BE2C (cell line): Measurements from ENCODE around the gene GIMAP1.
A peak's percentile ranks its signal among the peaks of the same experiment; 100 is the strongest.

ENCODE experiments used
- DNase-seq: peaks from one replicate; pipeline ENCODE4 v3.0.0-alpha.2; 2020
- H3K27me3 ChIP-seq: fragments of 250-450 bp; sonication (Bioruptor Pico); 2 replicates; pipeline ENCODE4 v1.5.1; 2020; ENCODE audit warnings: mild to moderate bottlenecking
- H3K36me3 ChIP-seq: fragments of 250-450 bp; sonication (Bioruptor Pico); 2 replicates; pipeline ENCODE4 v1.5.1; 2020; ENCODE audit warnings: mild to moderate bottlenecking
- H3K4me1 ChIP-seq: fragments of 250-450 bp; sonication (Bioruptor Pico); 2 replicates; pipeline ENCODE4 v1.5.1; 2020
- H3K4me3 ChIP-seq: 2 replicates; pipeline ENCODE4 v1.5.1; 2011; ENCODE audit warnings: low read depth, low read length
- H3K9me3 ChIP-seq: fragments of 250-450 bp; sonication (Bioruptor Pico); 2 replicates; pipeline ENCODE4 v1.5.1; 2020
- TF ChIP-seq, protein P1 (sequence below): IDR thresholded peaks from 2 replicates; pipeline ENCODE4 v1.5.1; 2012; ENCODE audit warnings: mild to moderate bottlenecking, low read depth, low read length

The GIMAP1 gene

GRCh38 chr7:150753239-150753638 is 36.8 kb downstream of the GIMAP1 start:
- Histone ChIP-seq H3K4me3 (no peak overlapping the region), H3K27me3 (peaks cover 12% of the 10 kb centered on the region; the same call in 1 of the 2 replicates), H3K9me3 (no peaks in the 10 kb centered on the region), H3K36me3 (no peaks in the 10 kb centered on the region), H3K4me1 (no peaks in the 10 kb centered on the region)
- no peak for DNase-seq
- TF ChIP-seq, protein P1, sequence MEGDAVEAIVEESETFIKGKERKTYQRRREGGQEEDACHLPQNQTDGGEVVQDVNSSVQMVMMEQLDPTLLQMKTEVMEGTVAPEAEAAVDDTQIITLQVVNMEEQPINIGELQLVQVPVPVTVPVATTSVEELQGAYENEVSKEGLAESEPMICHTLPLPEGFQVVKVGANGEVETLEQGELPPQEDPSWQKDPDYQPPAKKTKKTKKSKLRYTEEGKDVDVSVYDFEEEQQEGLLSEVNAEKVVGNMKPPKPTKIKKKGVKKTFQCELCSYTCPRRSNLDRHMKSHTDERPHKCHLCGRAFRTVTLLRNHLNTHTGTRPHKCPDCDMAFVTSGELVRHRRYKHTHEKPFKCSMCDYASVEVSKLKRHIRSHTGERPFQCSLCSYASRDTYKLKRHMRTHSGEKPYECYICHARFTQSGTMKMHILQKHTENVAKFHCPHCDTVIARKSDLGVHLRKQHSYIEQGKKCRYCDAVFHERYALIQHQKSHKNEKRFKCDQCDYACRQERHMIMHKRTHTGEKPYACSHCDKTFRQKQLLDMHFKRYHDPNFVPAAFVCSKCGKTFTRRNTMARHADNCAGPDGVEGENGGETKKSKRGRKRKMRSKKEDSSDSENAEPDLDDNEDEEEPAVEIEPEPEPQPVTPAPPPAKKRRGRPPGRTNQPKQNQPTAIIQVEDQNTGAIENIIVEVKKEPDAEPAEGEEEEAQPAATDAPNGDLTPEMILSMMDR: no peak

DNA sequence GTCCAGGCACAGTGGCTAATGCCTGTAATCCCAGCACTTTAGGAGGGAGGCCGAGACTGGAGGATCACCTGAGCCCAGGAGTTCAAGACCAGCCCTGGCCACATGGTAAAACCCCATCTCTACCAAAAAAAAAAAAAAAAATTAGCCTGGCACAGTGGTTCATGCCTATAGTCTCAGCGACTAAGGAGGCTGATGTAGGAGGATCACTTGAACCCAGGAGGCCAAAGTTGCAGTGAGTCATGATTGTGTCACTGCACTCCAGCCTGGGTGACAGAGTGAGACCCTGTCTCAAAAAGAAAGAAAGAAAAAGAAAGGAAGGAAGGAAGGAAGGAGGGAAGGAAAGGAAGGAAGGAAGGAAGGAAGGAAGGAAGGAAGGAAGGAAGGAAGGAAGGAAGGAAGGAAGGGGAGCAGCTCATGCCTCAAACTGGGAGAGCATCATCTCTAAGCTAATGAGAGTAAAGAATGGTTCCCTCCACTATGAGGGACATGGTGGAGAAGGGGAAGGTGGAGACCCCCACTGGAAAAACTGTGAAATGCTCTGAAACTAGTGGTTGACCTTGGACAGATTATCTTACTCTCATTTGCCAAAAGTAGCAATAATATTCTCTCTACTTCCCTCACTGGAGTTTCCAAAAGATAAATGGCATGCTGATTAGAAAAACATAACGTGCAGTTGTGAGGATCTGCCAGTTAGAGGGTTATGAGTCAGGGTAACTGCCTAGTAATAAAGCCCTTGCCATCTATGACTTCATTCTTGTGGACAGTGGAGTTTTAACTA is 37.6 kb downstream of the GIMAP1 start:
- TF ChIP-seq, protein P1: peak; percentile 58
- H3K4me1 ChIP-seq: no peaks in the 10 kb centered on the region
- H3K36me3 ChIP-seq: no peaks in the 10 kb centered on the region
- no peaks in the 10 kb centered on the region for H3K9me3 ChIP-seq
- no peak overlapping the region for H3K4me3 ChIP-seq
- peaks cover 10% of the 10 kb centered on the region; the same call in 1 of the 2 replicates for H3K27me3 ChIP-seq
- DNase-seq: no peak

DNA sequence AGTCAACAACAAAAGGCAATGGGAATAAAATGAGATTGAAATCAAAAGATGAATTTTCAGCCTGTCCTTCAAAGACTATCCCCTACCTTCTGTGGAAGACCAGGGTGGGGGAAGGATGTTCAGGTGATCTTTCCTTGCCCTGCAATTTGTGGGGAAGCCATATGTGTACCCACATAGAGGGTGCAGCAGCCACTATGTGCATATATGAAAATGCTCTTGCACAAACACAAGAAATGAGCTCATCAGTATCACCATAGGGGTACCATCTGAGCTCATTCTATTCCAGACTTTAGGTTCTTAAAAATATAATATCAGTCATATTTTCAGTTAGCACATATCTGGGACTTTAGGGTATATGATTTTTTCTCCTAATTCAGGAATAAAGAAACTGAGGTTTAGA is 38.5 kb downstream of the GIMAP1 start:
- Histone ChIP-seq H3K27me3 (peaks cover under 1% of the 10 kb centered on the region; the same call in 1 of the 2 replicates), H3K4me1 (no peaks in the 10 kb centered on the region), H3K4me3 (no peak overlapping the region), H3K9me3 (no peaks in the 10 kb centered on the region), H3K36me3 (no peaks in the 10 kb centered on the region)
- TF ChIP-seq, protein P1: no peak
- no peak for DNase-seq

GRCh38 chr7:150755473-150756099 is 39.2 kb downstream of the GIMAP1 start:
- Histone ChIP-seq H3K27me3 (no peaks in the 10 kb centered on the region; the same call in 1 of the 2 replicates), H3K36me3 (no peaks in the 10 kb centered on the region), H3K4me1 (no peaks in the 10 kb centered on the region), H3K4me3 (no peak overlapping the region), H3K9me3 (no peaks in the 10 kb centered on the region)
- TF ChIP-seq, protein P1: no peak
- no peak for DNase-seq

- H3K27me3 ChIP-seq: no peaks in the 10 kb centered on the region; the same call in 1 of the 2 replicates
- H3K9me3 ChIP-seq: no peaks in the 10 kb centered on the region
- TF ChIP-seq, protein P1: no peak
- no peaks in the 10 kb centered on the region for H3K4me1 ChIP-seq
- no peaks in the 10 kb centered on the region for H3K36me3 ChIP-seq
- no peak overlapping the region for H3K4me3 ChIP-seq
- no peak for DNase-seq
These were observed 39.8 kb downstream of the GIMAP1 start for GRCh38 chr7:150756166-150756565.

- TF ChIP-seq, protein P1: peak; percentile 44
- H3K36me3 ChIP-seq: no peaks in the 10 kb centered on the region
- H3K9me3 ChIP-seq: no peaks in the 10 kb centered on the region
- no peaks in the 10 kb centered on the region; the same call in 1 of the 2 replicates for H3K27me3 ChIP-seq
- H3K4me3 ChIP-seq: no peak overlapping the region
- no peaks in the 10 kb centered on the region for H3K4me1 ChIP-seq
- DNase-seq: no peak
These were observed 40.4 kb downstream of the GIMAP1 start for GRCh38 chr7:150756858-150757257.
